Right ventricle myocardium superior (tissue), 1 donor: ENCODE data around the gene KCNA3. TPM values are rescaled to one million over a fixed set of nuclear protein-coding genes. Genes with fewer than 3 reads are reported as not detected.

Experiments
- ATAC-seq: fragments of 200-7000 bp; cut with Tn5 transposase; one replicate; pipeline ENCODE4 v1.9.1; 2020; ENCODE audit warnings: mild to moderate bottlenecking; ENCODE audit not compliant: poor library complexity
- DNase-seq: peaks from one replicate; pipeline ENCODE4 v3.0.0-alpha.2; 2020
- intact Hi-C: fragments of 100-400 bp; cut with DNase I; formaldehyde crosslinking; loops from one replicate; pipeline ENCODE4 v1.11.2; 2022
- long read RNA-seq: library from polyadenylated mRNA; unstranded; transcript quantifications from one replicate; pipeline ENCODE4 v2.0.0, GENCODE V29; 2021
- total RNA-seq: library from RNA; stranded (reverse); fragmentation: NEBNext Ultra II Directional; extraction: Animal tissue kit (Norgen Biotek cat#: 25700); gene quantifications from one replicate; pipeline ENCODE4 v1.2.1, GENCODE V29; 2021
- donor health status: DM: no; HTN: yes; CAD: no; lungs with severe emphysema.

Gene KCNA3
- 0.24 TPM for total RNA-seq
- long read RNA-seq, partial matches to known transcripts = 0 of 1 reads
- long read RNA-seq, other reads (novel, unspliced or antisense) = 0 of 1 reads

DNA sequence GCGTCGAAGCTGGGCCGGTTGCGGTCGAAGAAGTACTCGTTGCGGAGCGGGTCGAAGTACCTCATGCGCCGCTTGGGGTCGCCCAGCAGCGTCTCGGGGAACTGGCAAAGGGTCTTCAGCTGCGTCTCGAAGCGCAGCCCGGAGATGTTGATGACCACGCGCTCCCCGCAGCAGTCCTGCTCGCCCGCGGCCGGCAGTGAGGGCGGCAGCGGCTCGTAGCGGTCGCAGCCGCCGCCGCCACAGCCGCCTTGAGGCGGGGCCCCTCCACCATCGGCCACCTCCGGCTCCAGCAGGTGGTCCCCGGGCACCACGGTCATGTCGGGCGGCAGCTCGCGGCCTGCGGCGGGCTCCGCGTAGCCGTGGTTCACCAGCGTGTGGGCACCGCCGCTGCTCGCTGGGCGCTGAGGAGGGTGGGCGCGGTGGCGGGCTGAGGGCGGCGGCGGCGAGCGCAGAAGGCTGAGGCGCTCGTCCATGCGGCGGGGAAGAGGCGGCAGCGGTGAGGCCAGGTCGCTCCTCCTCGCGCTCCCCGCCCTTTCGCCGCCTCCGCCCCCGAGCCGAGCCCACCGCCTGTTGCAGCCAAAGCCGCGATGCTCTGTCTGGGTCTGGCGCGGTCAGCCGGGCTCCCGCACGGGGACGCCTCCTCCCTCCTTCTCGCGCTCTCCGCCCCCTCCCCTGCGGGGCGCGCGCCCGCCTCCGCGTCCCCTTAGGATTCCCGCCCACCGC, at the start of gene KCNA3:
KCNA3 (minus strand) TSS at position 604 of the 723 bp plus-strand sequence; CDS start at position 473, 131 bp downstream.
- ATAC-seq = peak; percentile 78
- intact Hi-C loops = no loop called here
- peak; percentile 47 for DNase-seq

- intact Hi-C loops = no loop called here
- ATAC-seq (no peak), DNase-seq (no peak)
Measured at GRCh38 chr1:110722807-110723206, 48.1 kb upstream of the KCNA3 start.

DNA sequence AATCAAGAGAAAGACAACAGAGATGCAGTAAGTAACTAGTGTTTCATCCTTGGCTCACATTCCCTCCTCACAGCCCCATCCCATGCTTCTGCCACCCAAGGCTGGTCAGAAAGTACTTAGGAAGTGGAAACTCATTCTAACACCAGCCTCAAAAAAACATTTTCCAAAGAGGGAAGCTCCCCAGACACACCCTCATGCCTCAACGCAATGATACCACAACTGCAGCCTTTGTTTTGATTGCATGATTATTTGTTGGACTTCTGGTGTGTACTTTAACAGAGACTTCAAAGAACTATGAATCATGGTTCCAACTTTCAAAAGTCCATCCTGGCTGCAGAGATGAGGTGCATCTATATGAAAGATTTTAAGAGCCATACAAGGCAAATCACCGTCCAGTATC, 45.2 kb upstream of the KCNA3 start:
- intact Hi-C loops = no loop called here
- no peak for ATAC-seq
- no peak for DNase-seq

DNA sequence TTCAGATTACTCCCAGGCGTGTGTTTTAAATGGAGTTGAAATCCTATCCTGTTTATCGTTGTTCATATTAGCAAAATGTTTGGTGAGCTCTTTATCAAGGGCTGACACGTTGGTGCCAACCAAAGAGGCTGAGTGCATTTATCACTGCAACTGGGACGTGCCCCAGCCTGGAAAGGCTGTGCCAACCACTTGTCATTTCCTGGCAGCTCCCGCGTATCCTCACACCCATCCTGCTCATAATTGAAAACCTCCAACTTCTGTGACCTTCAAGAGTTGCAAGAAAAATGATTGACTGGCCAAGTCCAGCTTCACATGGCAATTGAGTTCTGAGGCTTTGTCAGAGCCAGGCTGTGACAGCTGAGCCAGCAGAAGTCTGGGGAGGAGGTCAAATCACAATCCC, 43.7 kb upstream of the KCNA3 start:
- peak; percentile 98 for ATAC-seq
- intact Hi-C loops = no loop called here
- peak; percentile 76 for DNase-seq

GRCh38 chr1:110717179-110717578, 42.4 kb upstream of the KCNA3 start:
- DNase-seq (no peak), ATAC-seq (no peak)
- intact Hi-C loops = no loop called here

- ATAC-seq (no peak), DNase-seq (no peak)
- intact Hi-C loops = no loop called here
Measured at GRCh38 chr1:110714374-110714995, 39.7 kb upstream of the KCNA3 start.

DNA sequence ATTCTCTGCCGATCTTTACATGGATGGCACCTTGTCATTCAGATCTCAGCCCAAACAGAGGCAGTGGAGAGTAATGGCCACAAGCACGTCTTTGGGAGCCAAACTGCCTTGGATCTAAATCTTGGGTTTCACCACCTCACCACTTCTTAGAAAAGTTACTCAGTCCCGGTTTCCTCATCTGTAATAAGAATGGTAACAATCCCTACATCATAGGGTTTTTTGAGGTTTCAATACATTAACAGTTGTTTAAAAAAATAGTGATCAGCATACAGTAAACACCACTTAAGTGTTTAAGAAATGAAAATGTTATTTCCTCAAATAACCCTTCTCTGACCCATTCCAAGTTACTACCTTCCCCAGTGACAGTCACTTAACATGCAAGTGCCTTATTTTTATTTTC, 38.5 kb upstream of the KCNA3 start:
- ATAC-seq (no peak), DNase-seq (no peak)
- intact Hi-C loops = no loop called here

- intact Hi-C loops = no loop called here
- no peak for DNase-seq
Measured at GRCh38 chr1:110710314-110710713, 35.6 kb upstream of the KCNA3 start.

DNA sequence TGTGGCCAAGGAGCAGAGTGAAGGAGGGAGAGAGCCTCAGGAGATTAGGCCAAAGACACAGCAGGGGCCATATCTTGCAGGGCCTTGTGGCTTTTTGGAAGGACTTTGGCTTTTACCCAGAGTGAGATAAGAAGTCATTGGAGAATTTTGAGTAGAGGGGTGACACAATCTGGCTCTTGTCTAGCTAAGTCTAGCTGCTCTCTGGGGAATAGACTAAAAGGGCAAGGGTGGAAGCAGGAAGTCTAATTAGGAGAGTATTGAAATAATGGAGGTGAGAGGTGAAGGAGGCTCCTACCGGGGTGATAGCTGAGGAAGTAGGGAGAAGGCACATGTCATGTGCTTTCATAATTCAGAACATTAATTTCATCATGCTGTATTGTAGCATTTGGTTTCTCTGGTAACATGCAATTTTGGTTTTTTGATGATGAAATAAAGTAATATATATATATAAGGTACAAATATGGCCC, 34.3 kb upstream of the KCNA3 start:
- DNase-seq = no peak
- ATAC-seq = no peak
- intact Hi-C loops = no loop called here

More at GRCh38 chr1:110710314-110710713, 35.6 kb upstream of the KCNA3 start:
- ATAC-seq = no peak

DNA sequence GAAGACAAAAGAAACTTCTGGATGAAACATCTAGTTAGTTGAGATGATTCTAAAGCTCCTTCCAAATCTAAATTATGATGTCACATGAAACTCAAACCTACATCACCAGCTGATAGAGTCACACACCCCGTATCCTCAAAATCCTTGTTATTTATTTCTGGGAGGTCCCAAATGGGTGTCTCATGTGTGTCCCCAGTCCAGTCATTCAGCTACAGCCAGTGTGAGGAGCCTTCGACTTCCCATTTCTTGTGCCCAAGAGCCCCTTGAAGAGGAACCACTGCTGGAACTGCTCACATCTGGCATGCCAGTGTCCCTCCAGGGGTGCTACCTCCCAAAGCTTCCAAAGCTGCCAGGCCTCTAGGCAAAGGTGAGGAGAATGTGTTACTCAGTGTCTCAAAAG, 32.5 kb upstream of the KCNA3 start:
- intact Hi-C loops = no loop called here
- ATAC-seq (no peak), DNase-seq (no peak)

DNA sequence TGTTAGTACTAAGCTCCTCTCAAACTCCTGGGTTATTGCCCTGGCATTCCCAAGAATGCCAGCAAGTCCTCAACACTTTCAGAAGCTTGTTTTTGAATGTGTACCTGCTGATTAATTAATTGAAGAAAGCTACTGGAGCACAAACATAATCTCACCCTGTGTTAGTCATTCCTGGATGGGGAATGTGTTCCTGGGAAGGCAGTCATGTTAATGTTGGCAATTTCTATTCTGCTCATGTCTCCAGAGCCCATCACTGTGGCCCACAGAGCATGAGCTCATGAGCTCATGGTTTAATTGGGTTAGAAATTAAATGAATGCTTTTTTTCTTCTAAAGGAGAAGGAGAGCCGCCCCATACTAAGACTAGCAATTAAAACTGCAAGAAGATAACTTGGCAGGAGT, 31.9 kb upstream of the KCNA3 start:
- intact Hi-C loops = no loop called here
- DNase-seq (no peak), ATAC-seq (no peak)

- no peak for ATAC-seq
- intact Hi-C loops = no loop called here
- DNase-seq = no peak
Measured at GRCh38 chr1:110702260-110702659, 27.5 kb upstream of the KCNA3 start.

DNA sequence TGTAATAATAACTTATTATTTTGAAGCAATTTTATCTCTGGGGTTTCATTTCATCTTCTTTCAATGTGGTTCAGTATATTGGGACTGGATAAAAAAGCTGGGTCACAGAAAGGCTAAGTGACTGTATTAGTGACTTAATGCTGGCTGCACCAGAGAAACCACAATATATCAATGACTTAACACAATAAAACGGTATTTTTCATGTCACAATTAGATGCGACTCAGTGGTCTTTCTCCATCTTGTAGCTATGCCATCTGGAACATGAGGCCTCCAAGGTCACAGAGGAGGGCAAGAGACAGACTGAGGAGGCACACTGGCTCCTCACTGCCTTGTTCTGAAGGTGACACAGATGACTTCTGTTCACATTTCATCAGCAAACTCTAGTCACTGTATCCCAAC, 26.0 kb upstream of the KCNA3 start:
- intact Hi-C loops = no loop called here
- DNase-seq (no peak), ATAC-seq (no peak)

- DNase-seq (no peak), ATAC-seq (no peak)
- intact Hi-C loops = no loop called here
Measured at GRCh38 chr1:110697606-110698005, 22.9 kb upstream of the KCNA3 start.

- intact Hi-C loops = no loop called here
- ATAC-seq = no peak
- DNase-seq = no peak
Measured at GRCh38 chr1:110696818-110697217, 22.1 kb upstream of the KCNA3 start.

DNA sequence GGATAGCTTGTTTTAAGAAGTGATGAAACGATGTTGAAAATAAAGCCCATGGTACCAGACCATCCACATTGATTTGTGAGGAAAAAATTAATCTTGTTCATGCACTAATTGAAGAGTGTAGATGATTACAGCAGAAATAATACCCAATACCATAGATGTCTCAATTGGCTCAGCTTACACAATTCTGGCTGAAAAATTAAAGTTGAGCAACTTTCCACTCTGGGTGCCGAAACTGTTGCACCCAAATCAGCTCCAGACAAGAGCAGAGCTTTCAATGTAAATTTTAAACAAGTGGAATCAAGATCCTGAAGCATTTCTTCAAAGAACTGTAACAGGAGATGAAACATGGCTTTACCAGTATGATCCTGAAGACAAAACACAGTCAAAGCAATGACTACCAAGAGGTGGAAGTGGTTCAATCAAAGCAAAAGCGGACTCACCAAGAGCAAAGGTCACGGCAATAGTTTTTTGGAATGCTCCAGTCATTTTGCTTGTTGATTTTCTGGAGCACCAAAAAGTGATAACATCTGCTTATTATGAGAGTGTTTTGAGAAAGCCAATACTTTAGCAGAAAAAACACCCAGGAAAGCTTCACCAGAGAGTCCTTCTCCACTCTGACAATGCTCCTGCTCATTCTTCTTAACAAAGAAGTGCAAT, 16.1 kb upstream of the KCNA3 start:
- ATAC-seq = no peak
- intact Hi-C loops = no loop called here
- DNase-seq = no peak

DNA sequence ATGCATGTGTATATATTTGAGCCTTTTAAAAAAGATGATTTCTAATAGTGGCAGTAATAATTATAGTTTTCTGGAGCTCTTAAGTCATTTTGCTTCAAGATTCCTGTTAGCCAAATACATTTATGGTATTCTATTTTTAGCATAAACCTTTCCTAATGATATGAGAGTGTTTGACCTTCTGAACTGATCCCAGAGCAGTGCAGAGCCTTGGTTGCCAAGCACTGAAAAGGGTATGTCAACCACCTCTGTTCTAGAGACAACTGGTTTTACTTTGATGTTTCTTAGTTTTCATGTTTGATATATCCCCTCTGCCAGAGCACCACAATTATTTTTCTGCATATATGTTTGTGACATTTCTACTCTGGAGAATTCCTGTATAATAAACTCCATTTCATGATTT, 15.1 kb upstream of the KCNA3 start:
- intact Hi-C loops = no loop called here
- ATAC-seq = no peak

GRCh38 chr1:110688514-110688913, 13.8 kb upstream of the KCNA3 start:
- intact Hi-C loops = no loop called here
- no peak for ATAC-seq
- no peak for DNase-seq

More for the DNA sequence above, 15.1 kb upstream of the KCNA3 start:
- no peak for DNase-seq

DNA sequence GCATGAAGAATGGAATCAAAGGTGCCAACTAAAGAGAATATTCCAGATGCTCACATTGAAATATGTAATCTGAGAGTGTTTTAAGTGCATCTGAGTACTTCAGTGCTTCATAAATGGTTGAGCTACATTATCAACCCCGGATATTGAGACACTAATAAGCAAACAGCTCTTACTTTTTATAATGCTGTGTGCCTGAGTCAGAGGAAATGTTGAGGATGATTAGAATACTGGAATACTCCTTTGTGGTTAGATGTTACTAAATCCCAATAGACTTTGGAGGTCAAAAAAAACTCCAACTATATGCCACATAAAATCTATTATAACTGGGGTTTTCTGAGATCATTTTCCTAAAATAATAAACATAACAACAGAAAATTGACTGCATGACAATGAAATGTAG, 12.5 kb upstream of the KCNA3 start:
- ATAC-seq = no peak
- intact Hi-C loops = no loop called here
- DNase-seq = no peak

- intact Hi-C loops = no loop called here
- no peak for ATAC-seq
- DNase-seq = no peak
Measured at GRCh38 chr1:110686188-110686587, 11.4 kb upstream of the KCNA3 start.
